ENCODE results near the gene COQ8A.
"Not testable (repeated sequence)": the region's sequence is repeated elsewhere in the genome, so short reads cannot be mapped to it uniquely, and the experiment has no call there.

Gene COQ8A

DNA sequence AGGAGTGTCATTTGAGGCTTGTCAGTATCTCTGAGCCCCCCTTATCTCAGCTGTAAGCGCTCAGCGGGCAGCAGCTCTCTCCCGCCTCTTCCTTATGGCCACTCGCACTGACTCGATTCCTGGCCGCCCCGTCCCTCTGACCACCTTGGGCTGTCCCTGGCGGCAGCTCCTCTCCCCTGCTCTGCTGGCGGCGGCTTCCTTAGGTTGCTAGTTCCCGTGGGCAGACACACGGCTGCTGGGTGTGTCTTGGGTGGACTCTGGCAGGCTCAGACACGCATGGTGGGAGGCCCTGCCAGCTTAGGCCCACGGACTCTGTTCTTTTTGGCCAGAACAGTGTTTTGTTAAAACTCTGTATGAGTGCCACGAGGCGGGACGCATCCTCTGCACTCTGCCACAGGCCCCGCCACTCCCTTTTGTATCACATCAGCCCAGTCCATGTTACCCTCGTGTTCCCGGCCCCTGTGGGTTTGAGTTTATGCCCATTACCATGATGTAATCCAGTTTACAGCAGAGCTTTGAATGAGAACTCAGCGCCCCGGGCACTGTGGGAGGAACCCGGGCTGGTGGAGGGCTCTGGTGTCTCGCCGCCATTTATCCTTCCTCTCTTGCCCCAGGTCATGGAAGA, 45.9 kb downstream of the COQ8A start:
- DNase-seq (ENCODE audit: low spot score), result no peak

DNA sequence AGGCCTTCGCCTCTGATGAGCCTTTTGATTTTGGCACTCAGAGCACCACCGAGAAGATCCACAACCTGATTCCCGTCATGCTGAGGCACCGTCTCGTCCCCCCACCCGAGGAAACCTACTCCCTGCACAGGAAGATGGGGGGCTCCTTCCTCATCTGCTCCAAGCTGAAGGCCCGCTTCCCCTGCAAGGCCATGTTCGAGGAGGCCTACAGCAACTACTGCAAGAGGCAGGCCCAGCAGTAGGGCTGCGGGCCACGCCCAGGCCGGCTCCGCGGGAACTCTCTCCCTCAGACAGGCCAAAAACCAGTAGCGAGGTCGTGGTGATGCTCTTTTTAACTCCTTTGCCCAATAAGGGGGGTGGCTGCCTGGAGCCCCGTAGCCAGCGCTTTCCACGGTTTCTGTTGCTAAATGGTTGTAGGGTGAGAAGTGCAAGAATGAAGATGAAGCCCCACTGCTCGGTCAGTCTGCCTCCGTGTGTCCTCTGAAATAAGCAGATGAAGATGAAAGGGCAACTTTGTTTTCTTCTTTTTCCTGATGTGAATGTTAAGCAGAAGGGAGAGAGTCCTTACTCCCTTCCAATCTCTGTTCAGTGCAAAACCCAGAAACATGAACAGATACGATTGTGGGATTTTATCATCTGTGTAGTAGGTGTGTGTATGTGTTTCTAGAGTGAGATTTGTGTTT, 46.5 kb downstream of the COQ8A start:
- DNase-seq (ENCODE audit: low spot score), result no peak

DNA sequence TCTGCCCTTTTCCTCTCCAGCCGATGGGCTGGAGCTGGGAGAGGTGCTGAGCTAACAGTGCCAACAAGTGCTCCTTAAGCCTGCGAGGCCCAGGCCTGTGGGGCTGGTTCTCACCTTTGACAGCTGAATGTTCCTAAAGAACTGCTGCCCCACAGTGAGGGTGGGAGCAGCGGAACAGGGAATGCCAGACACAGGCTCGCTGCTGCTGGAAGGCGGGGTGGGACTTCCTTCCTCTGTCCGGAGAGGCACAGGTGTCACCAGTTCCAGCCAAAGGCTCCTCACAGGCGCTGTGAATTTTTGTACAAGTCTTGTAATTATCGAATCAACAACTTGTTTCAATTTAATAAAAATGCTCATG, 47.1 kb downstream of the COQ8A start:
- DNase-seq (ENCODE audit: low spot score), result no peak

DNA sequence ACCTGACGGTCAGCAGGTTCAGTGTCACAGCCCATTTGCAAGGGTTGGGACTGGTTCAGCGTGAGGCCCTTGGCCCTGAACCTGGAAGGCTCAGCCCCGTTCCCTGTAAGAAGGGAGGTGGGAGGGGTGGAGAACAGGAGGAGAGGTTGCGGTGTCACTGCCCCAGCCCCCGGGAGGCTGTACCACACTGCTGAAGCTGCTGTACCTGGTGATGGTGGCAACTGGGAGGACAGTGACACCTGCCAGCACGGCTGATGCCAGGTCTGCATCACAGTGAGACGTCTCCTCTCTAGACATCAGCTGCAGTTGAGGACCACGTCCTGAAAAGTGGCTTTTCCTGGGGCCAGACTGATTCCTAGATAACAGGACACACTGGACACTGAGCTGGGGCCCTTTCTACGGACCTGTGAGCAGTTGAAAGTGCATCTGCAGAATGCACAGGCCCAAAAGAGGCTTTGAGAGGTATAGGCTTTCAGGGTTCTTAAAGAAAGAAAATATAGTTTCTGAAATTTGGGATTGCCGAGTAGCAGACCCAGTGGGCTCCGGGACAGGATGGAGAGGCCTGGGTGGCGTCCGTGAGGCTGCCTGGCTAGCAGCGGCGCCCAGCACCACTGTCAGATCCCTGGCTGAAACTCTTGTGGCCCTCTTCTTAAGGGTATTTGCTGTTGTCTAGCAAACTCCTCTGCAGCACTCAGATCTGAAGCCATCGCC, 47.7 kb downstream of the COQ8A start:
- DNase-seq (ENCODE audit: low spot score), result no peak

DNA sequence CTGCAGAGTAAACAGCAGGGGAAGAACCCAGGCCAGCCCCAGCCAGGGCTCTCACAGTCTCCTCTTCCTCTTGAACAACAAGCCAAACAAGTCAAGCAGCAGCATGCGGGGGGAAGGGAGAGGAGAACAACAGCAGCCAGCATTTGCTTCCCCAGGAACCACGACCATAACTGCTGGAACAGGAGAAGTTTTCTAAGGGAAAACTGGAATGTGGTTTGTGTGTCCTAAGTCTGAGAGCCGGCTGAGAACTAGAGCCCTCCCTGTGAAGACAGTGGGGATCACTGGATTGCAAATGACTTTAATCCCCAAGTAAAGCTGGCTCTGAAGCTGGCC, 48.2 kb downstream of the COQ8A start:
- no peak for DNase-seq (ENCODE audit: low spot score)

DNA sequence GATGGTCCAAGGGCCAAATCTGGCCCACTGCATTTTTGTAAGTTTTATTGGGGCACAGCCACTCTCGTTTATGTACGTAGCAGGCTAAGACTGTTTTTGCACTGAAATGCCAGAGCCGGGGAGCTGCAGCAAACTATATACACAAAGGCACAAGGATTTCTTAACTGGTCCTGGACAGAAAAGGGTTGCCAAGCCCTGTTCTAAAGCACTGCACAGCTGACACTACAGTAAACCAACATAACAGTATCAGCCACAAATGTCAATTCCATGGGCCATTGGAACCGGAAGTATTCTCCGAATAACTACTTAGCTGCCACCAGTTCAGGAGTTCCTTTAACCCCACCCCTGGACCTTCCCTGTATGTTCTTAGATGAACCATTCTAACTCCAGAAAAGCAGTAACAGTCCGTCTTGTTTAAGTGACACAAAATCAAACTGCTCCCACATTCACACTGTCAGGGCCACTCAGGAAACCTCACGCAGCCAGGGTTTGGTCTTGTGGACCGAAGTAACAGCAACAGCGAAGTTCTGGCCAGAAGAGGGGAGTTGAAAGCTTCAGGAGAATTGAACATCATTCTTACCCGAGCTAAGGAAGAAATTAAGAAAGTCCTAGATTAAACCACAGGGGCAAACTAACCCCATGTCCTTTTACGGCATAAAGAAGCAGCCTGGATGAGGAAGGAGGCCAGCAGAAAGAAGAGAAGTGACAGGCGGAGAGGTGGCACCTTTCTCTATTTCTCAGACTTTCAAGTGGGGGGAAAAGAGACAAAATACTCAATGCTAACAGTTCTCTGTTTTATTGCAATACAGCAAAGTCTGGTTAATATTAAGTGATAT, 49.2 kb downstream of the COQ8A start:
- no peak for DNase-seq (ENCODE audit: low spot score)

DNA sequence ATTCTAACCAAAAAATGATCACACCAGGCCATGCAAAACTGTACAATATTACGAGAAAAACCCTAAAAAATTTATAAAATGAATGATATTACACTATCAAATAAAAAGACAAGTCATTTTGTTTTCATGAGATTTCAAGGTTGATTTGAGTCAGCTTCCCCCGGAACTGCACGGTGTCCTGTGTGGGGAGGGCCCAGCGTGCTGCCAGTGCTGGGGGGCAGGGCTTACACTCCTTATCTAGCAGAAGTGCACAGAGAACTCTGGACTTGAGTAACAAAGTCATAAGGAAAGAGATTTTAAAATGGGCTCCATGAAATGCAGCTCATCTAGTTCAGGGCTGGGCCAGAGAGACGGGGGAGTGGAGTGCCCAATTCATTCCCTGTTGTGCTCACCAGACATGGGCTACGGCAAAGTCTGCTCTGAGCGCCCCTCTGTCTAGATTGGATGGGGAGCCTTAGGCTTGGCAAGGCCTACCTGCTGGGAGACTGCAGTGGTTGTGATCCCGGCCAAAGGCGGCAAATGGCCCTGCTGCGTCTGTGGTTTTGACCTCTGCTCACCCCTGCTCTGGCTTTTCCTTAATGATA, 50.1 kb downstream of the COQ8A start:
- no peak for DNase-seq (ENCODE audit: low spot score)

DNA sequence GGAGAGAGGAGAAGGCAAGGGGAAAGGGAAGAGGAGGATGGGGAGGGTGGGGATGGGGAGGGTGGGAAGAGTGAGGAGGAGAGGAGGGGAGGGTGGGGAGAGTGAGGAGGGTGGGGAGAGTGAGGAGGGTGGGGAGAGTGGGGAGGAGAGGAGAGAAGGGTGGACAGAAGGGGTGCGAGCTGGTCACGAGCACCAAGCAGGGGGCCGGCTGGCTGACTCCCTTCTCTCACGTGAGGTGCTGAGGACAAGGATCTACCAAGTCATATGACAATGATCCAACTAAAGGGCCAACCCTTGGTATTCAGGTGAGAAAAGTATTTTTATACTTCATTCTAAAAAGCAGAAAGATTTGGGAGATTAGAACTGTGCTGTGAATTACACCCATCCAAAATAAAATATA, 51.8 kb downstream of the COQ8A start:
- no peak for DNase-seq (ENCODE audit: low spot score)

DNA sequence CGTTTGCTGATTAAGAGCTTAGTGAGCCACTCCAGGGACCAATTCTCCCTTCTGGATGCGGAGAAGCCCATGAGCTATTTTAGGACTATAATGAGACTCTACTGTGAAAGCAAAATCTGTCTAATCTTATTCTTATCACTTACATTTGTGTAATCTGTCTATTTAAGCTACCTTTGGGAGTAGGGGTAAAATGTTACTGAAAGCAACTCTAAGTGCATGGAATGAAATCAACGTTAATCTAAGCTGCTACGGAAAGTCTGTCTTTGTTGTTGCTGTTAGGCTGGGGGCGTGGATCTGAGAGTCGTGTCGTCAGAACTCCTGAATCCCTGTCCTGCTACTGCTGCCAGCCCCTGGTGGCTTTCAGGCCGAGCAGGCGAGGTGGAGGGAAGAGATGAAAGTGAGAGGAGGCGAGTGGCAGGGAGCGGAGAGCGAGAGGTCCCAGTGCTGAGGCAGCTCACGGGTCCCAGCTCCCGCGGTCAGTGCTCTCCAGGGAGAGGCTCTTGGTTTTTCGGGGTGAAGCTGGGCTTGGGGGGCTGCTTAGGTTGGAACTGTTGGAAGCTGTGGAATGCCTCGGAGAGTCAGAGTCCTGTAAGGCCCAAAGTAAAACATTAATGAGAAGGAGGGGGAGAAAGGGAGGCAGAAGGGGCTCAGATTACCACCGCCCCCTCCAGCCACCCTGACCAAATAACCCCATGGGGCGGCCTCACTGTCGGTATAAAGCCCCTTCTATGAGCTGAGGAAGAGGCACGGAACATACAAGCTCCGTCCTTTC, 53.9 kb downstream of the COQ8A start:
- DNase-seq (ENCODE audit: low spot score), result no peak

DNA sequence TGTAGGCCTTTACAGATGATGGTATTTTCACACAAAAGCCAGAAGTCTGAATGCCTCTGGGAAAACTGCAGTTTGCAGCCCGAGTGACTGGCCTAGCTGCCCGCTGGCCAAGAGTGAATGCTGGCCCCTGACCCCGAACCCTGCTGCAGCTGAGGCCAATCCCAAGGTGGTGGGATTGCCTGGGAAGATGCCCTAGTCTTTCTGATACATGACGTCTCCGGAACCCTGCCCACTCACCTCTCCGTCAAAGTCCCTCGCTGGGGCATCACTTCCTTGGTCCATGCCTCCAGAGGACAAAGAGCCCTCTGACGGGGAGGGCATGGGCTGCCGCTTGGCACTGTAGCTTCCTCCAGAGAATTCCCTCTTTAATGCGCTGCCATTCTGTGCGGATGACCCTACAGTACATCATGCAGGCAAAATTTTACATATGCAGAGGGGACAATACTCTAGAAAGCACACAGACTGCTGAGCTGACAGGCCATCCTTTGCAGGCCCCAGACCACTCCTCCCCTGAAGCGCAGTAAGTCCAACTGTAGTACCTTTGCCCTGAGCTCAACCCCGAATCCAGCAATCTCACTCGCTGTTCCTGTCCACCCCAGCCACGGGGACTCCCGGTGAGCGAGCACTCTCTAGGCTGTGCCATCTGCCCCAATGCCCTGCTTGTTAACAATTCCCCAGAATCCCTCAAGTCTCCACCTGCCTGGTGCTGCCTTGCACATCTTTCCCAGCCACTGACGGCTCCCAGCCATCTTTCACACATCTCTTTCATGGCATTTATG, 54.7 kb downstream of the COQ8A start:
- DNase-seq (ENCODE audit: low spot score), result no peak

DNA sequence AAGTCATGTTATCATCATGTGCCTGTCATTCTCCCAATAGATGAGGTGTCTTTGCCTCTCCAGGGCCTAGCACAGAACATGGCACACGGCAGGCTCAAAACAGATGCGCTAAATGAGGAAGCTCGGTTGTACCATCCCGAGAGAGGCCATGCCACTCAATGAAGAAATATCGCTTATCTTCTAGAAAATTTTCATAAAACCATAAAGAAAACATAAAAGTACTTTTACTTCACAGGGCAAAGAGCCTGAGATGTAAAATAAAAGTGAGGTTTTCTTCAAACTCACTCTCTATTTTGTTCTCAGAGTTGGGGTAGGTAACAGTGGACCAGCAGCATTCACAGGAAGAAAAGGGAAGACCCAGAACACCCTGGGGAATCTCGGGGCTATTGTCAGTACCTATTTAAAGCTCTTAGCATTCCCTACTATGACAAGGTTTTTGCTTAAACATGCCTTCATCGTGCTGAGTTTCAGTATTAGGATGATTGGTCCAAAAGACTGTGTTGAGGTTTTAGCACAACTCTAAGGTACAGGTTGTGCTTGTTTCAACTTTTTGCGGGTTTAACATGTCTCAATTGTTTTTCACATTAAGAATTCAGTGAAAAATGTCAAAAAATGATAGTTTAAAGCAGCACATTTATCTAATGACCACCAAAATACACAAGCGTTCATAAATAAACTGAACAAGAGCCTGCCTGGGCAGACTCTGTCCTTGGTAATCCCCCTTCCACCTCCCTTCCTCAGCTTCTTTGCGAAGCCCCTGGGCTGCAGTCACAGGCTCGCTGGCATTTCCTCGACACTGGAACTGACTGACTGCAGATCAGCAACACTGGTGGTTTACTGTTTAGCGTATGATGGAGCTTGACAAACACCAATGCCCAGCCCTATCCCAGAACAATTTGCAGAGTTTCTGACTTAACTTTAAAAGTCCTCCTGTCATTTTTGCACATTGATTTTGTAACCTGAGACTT, 55.6 kb downstream of the COQ8A start:
- DNase-seq (ENCODE audit: low spot score), result no peak

DNA sequence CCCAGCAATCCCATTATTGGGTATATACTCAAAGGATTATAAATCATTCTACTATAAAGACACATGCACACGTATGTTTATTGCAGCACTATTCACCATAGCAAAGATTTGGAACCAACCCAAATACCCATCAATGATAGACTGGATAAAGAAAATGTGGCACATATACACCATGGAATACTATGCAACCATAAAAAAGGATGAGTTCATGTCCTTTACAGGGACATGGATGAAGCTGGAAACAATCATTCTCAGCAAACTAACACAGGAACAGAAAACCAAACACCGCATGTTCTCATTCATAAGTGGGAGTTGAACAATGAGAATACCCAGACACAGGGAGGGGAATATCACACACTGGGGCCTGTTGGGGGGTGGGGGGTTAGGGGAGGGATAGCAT, 59.5 kb downstream of the COQ8A start:
- DNase-seq (ENCODE audit: low spot score), result not testable (repeated sequence)

DNA sequence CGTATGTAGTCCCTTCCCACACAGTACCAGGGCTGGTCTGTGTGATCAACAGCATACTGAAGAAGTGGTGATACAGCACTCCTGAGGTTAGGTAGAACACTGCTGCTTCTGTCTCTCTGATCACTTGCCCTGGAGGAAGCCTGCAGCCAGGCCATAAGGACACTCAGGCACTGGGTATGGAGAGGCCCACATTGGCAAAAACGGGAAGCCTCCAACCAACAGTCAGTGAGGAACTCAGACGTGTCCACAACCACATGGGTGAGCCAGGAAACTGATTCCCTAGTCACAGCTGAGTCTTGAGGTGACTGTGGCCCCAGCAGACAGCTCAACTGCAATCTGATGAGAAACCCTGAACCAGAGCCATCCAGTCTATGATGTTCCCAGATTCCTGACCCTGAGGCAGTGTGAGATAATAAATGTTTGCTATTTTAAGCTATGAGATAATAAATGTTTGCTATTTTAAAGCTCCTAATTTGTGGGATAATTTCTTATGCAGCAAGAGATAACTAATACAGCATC, 62.5 kb downstream of the COQ8A start:
- no peak for DNase-seq (ENCODE audit: low spot score)

DNA sequence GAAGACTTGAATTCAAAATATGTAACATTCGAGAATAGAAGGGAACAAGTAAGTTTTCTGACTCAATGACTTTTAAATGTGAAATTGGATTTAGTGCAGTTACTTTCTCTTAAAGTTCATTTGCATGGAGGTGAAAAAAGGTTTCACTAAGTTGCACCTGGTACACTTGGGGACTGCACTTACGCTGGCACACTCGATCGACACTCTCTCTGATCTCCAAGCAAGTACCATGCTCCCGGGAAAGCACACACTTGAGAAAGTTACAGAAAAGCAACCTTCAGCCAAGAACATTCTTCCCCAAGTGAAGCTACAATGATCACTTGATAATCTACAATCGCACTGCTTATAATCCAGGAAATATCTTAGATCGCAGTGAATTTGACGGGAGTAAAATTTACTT, 63.1 kb downstream of the COQ8A start:
- no peak for DNase-seq (ENCODE audit: low spot score)

DNA sequence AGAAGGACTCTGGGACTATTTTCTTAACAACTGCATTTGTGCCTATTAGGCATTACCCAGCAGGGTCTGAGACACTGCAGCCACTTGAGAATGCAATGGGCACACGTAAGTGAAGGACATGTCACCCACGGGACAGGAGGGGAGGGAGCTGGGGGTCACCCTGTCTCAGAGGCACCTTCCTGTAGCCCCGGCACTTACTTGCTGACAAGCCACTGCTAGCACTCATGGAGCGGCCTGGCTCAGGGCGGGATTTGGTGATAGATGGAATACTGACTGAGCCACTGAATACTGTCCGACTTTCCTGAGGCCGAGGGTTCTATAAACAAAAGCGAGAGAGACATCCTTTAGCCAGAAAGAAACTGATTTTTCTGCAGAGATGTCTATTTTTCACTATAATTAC, 64.7 kb downstream of the COQ8A start:
- DNase-seq (ENCODE audit: low spot score), result no peak

DNA sequence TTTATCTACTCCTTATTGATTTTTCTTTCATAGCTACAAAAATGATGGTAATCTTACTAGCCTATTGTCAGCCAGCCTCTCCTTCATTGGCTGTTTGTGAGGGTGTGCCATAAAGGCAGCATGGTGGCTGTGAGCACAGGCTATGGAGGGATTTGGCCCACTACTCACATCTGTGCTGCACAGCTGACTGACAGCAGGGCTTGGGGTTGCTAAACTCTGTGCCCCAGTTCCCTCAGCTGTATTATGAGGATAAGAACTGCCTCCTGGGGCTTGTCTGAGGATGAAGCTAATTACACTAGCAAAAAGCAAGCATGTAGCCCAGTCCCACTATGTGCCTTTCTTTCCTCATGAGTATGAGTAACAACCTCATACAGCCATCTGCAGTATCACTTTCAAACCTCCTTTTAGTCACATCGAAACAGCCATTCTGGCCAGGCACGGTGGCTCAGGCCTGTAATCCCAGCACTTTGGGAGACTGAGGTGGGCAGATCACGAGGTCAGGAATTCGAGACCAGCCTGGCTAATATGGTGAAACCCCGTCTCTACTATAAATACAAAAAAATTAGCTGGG, 66.2 kb downstream of the COQ8A start:
- DNase-seq (ENCODE audit: low spot score), result no peak

DNA sequence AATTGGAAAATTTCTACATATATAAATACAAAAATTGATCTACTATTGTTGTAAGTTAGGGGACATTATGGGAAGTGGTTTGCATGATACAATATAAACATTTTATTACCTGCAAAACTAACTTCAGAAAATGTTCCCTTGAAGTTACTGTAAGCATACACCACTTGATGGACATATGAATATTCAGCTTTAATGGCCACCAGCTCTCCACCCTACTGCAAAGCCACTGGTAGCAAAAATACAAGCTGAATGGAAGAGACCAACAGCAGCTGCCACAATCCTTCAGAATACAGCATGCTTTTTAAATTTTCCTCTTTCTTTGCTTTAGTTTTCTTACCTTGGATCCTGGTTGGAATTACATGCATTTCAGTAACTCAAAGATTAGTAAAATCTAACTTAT, 69.8 kb downstream of the COQ8A start:
- no peak for DNase-seq (ENCODE audit: low spot score)

DNA sequence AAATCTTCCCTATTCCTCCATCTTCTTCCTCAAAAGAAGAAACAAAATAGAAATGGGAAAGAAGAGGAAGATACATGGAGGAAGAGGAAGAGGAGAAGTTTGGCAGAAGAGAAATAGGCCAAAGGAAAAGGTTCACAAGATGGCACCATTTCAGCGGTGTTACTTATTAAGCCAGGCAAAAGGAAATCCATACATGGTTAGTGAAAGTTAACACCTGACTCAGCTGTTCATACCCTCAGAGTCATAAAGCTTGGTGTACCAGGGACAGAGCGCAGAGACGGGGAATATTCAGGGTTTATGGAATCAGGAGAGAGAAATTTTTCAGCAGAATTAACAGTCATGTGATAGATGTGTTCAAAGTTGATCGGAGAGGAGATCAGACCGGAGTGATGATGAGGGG, 70.6 kb downstream of the COQ8A start:
- no peak for DNase-seq (ENCODE audit: low spot score)

DNA sequence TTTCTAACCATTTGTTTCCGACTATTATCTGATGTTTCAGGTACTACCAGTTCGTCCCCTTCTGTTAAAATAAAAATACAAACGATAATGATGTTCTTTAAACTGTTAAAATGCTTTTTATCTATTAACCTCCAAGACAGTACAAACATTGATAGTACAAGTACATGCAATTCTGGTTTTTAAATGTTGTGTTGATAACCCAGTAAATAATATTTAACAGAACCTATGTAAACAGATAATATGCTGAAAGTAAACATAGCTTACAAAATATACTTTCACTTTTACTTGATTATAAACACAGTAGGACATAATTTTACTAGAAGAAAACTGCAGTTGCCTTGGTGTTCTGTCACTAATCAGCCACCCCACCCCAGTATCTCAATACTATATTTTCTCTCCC, 76.9 kb downstream of the COQ8A start:
- no peak for DNase-seq (ENCODE audit: low spot score)
